ENCODE data around the gene ASRGL1.

The ASRGL1 gene

GRCh38 chr11:62390722-62391121 lies 53.5 kb downstream of the ASRGL1 start:
- no peak for DNase-seq (ENCODE audit: low read depth)
- no peak overlapping the region for H3K4me3 ChIP-seq (ENCODE audit: low read depth, low read length)

- H3K4me3 ChIP-seq (ENCODE audit: low read depth, low read length): no peak overlapping the region
- no peak for DNase-seq (ENCODE audit: low read depth)
Measured at GRCh38 chr11:62391642-62392425, 54.6 kb downstream of the ASRGL1 start.

- H3K4me3 ChIP-seq (ENCODE audit: low read depth, low read length): no peak overlapping the region
- no peak for DNase-seq (ENCODE audit: low read depth)
Measured at GRCh38 chr11:62392506-62392905, 55.3 kb downstream of the ASRGL1 start.

GRCh38 chr11:62393061-62393611 lies 55.9 kb downstream of the ASRGL1 start:
- H3K4me3 ChIP-seq (ENCODE audit: low read depth, low read length): no peak overlapping the region
- DNase-seq (ENCODE audit: low read depth): no peak

- no peak overlapping the region for H3K4me3 ChIP-seq (ENCODE audit: low read depth, low read length)
- no peak for DNase-seq (ENCODE audit: low read depth)
Measured at GRCh38 chr11:62393735-62394134, 56.5 kb downstream of the ASRGL1 start.

DNA sequence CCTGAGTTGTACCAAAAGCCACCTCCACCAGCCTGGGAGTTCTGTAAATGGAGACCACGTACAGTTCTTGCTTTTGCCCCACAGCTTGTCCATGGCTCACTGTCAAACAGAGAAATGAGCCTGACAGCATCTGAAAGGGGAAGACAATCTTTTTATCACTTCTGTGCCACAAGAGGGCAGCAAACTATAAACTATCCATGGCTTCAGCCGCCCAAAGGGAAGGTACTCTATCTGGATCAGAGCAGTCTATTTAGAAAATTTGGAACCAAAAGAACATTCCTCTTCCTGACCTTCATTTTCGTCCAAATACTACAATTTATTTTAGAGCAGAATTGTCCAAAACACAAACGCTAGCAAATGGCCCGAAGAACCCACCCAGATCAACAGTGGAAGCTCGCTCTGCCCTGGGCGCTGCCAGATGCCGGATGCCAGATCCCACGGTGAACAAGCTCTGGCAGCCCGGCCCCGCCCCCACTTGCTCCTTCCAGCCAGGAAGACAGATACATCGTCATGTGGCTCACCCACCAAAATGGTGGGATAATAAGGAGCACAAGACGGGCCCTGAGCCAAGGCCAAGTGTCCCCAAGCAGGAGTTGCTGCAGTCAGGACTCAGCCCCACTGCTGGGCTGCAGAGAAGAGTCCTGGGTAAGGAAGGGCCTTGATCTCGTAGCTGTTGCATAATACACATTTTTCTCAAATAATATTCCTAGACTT lies 57.7 kb downstream of the ASRGL1 start:
- peak; percentile 50 for DNase-seq (ENCODE audit: low read depth)
- peak overlapping the region; percentile 44 for H3K4me3 ChIP-seq (ENCODE audit: low read depth, low read length)

DNA sequence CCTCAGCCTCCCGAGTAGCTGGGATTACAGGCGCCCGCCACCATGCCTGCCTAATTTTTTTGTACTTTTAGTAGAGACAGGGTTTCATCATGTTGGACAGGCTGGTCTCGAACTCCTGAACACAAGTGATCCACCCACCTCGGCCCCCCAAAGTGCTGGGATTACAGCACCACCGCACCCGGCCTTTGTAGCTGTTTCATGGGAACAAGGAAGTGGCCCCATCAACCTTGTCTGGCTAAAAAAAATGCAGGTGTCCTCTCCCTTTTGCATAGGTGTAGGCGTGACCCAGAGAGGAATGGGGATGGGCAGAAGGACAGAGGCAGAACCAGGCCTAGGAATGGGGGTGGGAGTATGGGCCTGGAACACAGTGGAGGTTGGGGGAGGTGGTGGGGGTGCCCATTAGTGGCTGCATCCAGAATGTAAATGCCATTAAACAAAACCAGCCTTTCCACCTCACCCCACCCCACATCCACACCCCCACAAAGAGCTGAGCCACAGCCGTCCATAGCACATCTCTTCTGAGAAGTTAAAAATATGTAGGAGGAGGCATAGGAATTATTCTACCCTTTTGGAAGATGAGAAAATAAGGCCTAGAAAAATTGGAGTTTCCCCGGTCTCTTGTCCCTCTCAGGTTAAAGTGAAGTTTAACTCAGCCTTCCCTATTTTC lies 58.8 kb downstream of the ASRGL1 start:
- DNase-seq (ENCODE audit: low read depth): no peak
- H3K4me3 ChIP-seq (ENCODE audit: low read depth, low read length): no peak overlapping the region

DNA sequence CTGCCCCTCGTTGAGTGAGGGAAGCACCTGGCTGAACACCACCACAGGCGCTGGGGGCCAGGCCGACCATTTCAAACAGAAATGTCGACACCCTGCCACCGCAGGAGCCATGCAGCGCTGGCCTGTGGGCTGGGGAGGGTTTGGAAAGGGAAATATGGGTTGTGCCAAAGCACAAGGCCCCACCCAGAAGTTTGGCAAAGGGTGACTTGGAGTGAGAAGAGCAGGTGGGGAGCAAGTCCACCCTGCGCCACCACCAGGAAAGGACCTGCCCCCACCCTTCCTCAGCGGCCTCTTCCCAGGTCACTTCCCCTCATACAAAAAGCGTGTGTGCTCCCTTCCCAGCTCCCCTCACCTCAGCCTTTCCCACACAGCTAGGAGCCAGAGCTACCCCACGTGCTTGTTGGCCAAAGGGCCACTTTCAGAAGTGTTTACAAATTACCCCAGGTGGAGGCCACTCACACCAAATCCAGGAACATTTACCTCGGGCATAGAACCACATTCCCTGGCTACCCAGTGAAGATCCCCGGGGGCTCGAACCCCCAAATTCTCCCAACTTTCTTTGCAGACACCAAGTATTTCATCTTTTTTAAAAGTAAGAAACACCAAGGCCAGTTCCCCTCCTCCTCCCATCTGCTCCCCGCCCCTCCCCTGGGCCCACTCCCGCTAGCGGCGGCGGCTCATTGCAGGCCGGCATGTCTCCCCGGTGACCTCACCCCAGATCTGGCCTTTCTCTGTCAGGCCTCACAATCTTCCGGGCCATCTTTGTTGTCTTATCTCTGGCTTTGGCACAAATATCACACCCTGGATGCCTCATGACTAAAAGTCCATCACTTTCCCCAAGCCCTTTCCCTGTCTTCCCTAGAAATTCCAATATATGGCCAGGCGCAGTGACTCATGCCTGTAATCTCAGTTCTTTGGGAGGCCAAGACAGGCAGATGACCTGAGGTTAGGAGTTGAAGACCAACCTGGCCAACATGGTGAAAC lies 61.1 kb downstream of the ASRGL1 start:
- no peak overlapping the region for H3K4me3 ChIP-seq (ENCODE audit: low read depth, low read length)
- DNase-seq (ENCODE audit: low read depth): no peak

GRCh38 chr11:62399172-62399877 lies 62.1 kb downstream of the ASRGL1 start:
- no peak overlapping the region for H3K4me3 ChIP-seq (ENCODE audit: low read depth, low read length)

GRCh38 chr11:62399878-62400266 lies 62.6 kb downstream of the ASRGL1 start:
- no peak overlapping the region for H3K4me3 ChIP-seq (ENCODE audit: low read depth, low read length)
- DNase-seq (ENCODE audit: low read depth): no peak

More at GRCh38 chr11:62399172-62399877, 62.1 kb downstream of the ASRGL1 start:
- DNase-seq (ENCODE audit: low read depth): no peak

DNA sequence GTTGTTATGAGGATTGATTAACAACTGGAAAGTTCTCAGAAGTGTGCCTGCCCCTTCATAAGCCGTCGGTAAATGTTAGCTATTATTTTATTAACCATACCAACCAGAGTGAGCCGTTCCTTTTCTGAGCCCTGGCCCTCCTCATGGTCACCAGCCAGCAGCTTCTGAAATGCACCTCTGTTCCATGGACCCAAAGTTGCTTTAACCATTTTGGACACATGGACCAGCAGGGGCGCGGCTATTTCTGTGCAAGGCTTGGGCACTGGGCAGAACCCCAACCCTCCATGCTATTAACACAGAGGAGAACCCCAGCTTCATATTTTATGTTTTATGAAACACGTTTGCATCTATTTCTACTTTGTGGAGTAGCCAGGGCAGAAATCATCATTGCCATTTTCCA lies 63.0 kb downstream of the ASRGL1 start:
- no peak overlapping the region for H3K4me3 ChIP-seq (ENCODE audit: low read depth, low read length)
- DNase-seq (ENCODE audit: low read depth): no peak

GRCh38 chr11:62400760-62401159 lies 63.5 kb downstream of the ASRGL1 start:
- DNase-seq (ENCODE audit: low read depth): peak; percentile 55
- H3K4me3 ChIP-seq (ENCODE audit: low read depth, low read length): no peak overlapping the region

DNA sequence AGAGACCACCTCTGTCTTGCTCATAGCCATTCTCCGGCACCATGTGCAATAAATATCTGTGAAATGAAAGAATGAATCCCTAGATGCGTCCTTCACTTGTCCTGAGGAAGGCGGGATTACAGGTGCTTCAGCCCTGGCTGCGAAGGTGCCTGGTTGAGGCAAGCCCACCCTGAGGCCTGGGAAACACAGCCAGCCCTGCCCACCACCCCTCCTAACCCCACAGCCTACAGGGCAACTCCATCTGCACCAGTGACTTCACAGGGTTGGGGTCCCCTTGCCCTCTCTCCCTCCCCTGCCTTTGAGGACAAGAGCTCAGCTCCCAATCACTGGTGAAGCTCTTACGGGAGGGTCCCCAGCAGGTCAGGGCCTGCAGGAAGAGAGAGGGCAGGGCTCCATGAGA lies 64.1 kb downstream of the ASRGL1 start:
- DNase-seq (ENCODE audit: low read depth): no peak
- H3K4me3 ChIP-seq (ENCODE audit: low read depth, low read length): no peak overlapping the region

DNA sequence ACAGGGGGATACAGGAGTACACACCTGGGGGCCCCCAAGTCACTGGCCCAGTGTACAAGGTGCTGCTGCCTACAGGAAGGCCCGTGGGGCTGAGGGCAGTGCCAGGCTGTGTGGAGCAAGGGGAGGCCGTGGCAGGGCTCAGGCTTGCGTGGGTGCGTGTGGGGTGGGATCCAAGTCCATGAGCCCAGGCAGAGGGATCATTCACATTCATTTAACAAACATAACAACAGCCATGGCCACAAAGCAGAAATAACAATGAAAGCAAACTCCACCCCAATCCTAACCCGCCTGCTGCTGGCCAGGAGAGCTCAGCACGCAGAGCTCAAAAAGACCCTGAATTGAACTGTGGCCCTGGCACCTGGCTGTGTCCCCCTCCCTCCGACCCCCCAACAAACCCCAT lies 64.6 kb downstream of the ASRGL1 start:
- H3K4me3 ChIP-seq (ENCODE audit: low read depth, low read length): no peak overlapping the region
- no peak for DNase-seq (ENCODE audit: low read depth)

- no peak for DNase-seq (ENCODE audit: low read depth)
- H3K4me3 ChIP-seq (ENCODE audit: low read depth, low read length): no peak overlapping the region
Measured at GRCh38 chr11:62402226-62402959, 65.1 kb downstream of the ASRGL1 start.

- no peak overlapping the region for H3K4me3 ChIP-seq (ENCODE audit: low read depth, low read length)
- no peak for DNase-seq (ENCODE audit: low read depth)
Measured at GRCh38 chr11:62402960-62403730, 65.9 kb downstream of the ASRGL1 start.

GRCh38 chr11:62404435-62404834 lies 67.2 kb downstream of the ASRGL1 start:
- no peak for DNase-seq (ENCODE audit: low read depth)

More at GRCh38 chr11:62404435-62404834, 67.2 kb downstream of the ASRGL1 start:
- H3K4me3 ChIP-seq (ENCODE audit: low read depth, low read length): no peak overlapping the region
